ENCODE measurements around the gene WBP4.
"Not testable (repeated sequence)": the region's sequence is repeated elsewhere in the genome, so short reads cannot be mapped to it uniquely, and the experiment has no call there.

Gene WBP4

GRCh38 chr13:41061075-41061913 lies at the start of gene WBP4:
TSS of gene WBP4 (plus strand) at chr13:41061509. CDS start at chr13:41061674, 165 bp downstream.
- DNase-seq (ENCODE audit: low spot score): peak; percentile 90

GRCh38 chr13:41012536-41012935 lies 48.8 kb upstream of the WBP4 start:
- no peak for DNase-seq (ENCODE audit: low spot score)

GRCh38 chr13:41013835-41014234 lies 47.5 kb upstream of the WBP4 start:
- DNase-seq (ENCODE audit: low spot score): no peak

GRCh38 chr13:41015920-41016319 lies 45.4 kb upstream of the WBP4 start:
- no peak for DNase-seq (ENCODE audit: low spot score)

GRCh38 chr13:41017159-41017558 lies 44.1 kb upstream of the WBP4 start:
- peak; percentile 33 for DNase-seq (ENCODE audit: low spot score)

GRCh38 chr13:41017817-41018601 lies 43.3 kb upstream of the WBP4 start:
- DNase-seq (ENCODE audit: low spot score): peak; percentile 55

GRCh38 chr13:41018602-41018948 lies 42.7 kb upstream of the WBP4 start:
- DNase-seq (ENCODE audit: low spot score): no peak

- DNase-seq (ENCODE audit: low spot score): peak; percentile 84
Observed at GRCh38 chr13:41019011-41019487, 42.3 kb upstream of the WBP4 start, which contains the start of gene ELF1. TSS of gene ELF1 (minus strand) at chr13:41019316. CDS start at chr13:40982054, 37,262 bp downstream.

- DNase-seq (ENCODE audit: low spot score): no peak
Observed at GRCh38 chr13:41019578-41020347, 41.5 kb upstream of the WBP4 start.

GRCh38 chr13:41025518-41025917 lies 35.8 kb upstream of the WBP4 start:
- DNase-seq (ENCODE audit: low spot score): no peak

- DNase-seq (ENCODE audit: low spot score): no peak
Observed at GRCh38 chr13:41026788-41027187, 34.5 kb upstream of the WBP4 start.

- DNase-seq (ENCODE audit: low spot score): no peak
Observed at GRCh38 chr13:41028051-41028450, 33.3 kb upstream of the WBP4 start.

GRCh38 chr13:41029629-41030028 lies 31.7 kb upstream of the WBP4 start:
- DNase-seq (ENCODE audit: low spot score): peak; percentile 43

GRCh38 chr13:41032691-41033376 lies 28.5 kb upstream of the WBP4 start:
- DNase-seq (ENCODE audit: low spot score): no peak

- no peak for DNase-seq (ENCODE audit: low spot score)
Observed at GRCh38 chr13:41034382-41034781, 26.9 kb upstream of the WBP4 start.

GRCh38 chr13:41034881-41035280 lies 26.4 kb upstream of the WBP4 start:
- no peak for DNase-seq (ENCODE audit: low spot score)

- not testable (repeated sequence) for DNase-seq (ENCODE audit: low spot score)
Observed at GRCh38 chr13:41036557-41036956, 24.8 kb upstream of the WBP4 start.

- DNase-seq (ENCODE audit: low spot score): no peak
Observed at GRCh38 chr13:41039746-41040145, 21.6 kb upstream of the WBP4 start.

GRCh38 chr13:41040584-41041334 lies 20.6 kb upstream of the WBP4 start:
- no peak for DNase-seq (ENCODE audit: low spot score)

GRCh38 chr13:41042419-41042818 lies 18.9 kb upstream of the WBP4 start:
- DNase-seq (ENCODE audit: low spot score): not testable (repeated sequence)

GRCh38 chr13:41048640-41049039 lies 12.7 kb upstream of the WBP4 start:
- no peak for DNase-seq (ENCODE audit: low spot score)
